ES-I3 (cell line): ENCODE measurements around the gene USH2A.

Experiments
- H3K36me3 ChIP-seq: 2 replicates; pipeline ENCODE4 v1.6.1; 2013; ENCODE audit warnings: mild to moderate bottlenecking, low read length, control low read depth, moderate library complexity; ENCODE audit not compliant: insufficient read depth
- H3K4me1 ChIP-seq: 2 replicates; pipeline ENCODE4 v1.6.1; 2013; ENCODE audit warnings: mild to moderate bottlenecking, control low read depth, low read length; ENCODE audit not compliant: insufficient read depth
- H3K9ac ChIP-seq: 2 replicates; pipeline ENCODE4 v1.6.1; 2013; ENCODE audit warnings: low read depth, mild to moderate bottlenecking, low read length, moderate library complexity
- H3K9me3 ChIP-seq: 2 replicates; pipeline ENCODE4 v1.6.1; 2013; ENCODE audit warnings: mild to moderate bottlenecking, low read length, moderate library complexity; ENCODE audit not compliant: control insufficient read depth, insufficient read depth

The USH2A gene

DNA sequence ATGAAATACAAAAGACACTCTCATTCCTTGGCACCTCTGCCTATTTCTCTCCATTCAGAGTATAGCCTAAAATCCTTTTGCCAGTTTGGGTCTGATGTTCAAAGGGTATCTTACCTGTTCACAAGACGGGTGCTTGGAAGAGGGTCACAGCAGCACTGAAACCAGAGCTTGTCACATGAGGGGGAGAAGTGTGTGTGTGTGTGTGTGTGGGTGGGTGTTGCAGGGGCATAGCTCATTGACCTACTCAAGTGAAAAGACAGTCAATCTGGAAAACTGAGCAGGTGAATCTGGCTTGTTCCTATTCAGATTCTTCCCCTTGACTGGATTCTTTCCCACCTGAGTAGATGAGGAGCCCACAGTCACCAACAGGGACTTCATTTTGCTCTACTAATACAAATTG is 792.2 kb downstream of the USH2A start:
- Histone ChIP-seq H3K9ac (no peak overlapping the region), H3K9me3 (peaks cover 5% of the 10 kb centered on the region; the same call in 1 of the 2 replicates), H3K36me3 (no peaks in the 10 kb centered on the region), H3K4me1 (no peaks in the 10 kb centered on the region)

DNA sequence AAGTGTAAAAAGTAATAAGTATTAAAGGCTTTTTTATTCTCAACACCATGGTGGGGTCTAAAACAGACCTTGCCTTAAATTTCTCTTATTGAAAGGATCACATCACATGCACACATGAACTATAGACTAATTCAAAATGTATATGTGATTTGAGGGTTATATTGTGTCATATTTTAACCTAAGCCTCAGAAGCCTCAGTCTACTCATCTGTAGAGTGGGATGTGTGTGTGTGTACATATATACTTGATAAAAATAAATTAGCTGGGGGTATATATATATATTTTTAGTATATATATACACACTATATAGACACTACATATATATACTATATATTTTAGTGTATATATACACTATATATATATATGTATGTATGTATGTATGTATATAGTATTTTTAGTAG is 797.3 kb downstream of the USH2A start:
- no peaks in the 10 kb centered on the region for H3K9me3 ChIP-seq
- no peaks in the 10 kb centered on the region for H3K4me1 ChIP-seq
- H3K9ac ChIP-seq: no peak overlapping the region
- H3K36me3 ChIP-seq: 0 out of 2 replicates have a peak, but pooled peaks cover 4% of the 10 kb centered on the region

DNA sequence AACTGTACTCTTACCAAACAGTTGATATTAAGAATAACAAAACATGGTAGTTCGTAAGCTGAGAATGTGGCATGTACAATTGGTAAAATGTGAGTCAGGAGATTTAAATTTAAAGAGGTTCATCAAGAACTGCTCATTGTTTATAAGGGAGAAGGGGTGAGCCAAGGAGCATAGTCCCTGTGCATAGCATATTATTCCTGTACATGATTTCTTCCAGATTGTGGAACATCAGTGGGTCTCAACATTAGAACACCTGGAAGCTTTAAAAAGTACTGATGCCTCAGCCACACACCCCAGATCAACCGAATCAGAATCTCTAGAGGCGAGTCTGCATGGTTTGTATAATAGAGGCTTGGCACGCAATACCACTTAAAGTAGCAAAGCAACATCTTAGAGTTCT is 800.1 kb downstream of the USH2A start:
- no peaks in the 10 kb centered on the region for H3K9me3 ChIP-seq
- H3K9ac ChIP-seq: no peak overlapping the region
- no peaks in the 10 kb centered on the region for H3K4me1 ChIP-seq
- H3K36me3 ChIP-seq: peaks cover 12% of the 10 kb centered on the region; the same call in 1 of the 2 replicates

- no peaks in the 10 kb centered on the region for H3K9me3 ChIP-seq
- no peaks in the 10 kb centered on the region for H3K4me1 ChIP-seq
- H3K36me3 ChIP-seq: peaks cover 8% of the 10 kb centered on the region
- no peak overlapping the region for H3K9ac ChIP-seq
Observed at GRCh38 chr1:215617979-215618378, 805.3 kb downstream of the USH2A start.

- H3K9ac ChIP-seq: no peak overlapping the region
- H3K4me1 ChIP-seq: no peaks in the 10 kb centered on the region
- peaks cover 8% of the 10 kb centered on the region for H3K36me3 ChIP-seq
Observed at GRCh38 chr1:215612391-215612790, 810.9 kb downstream of the USH2A start.

GRCh38 chr1:215608646-215609045 is 814.6 kb downstream of the USH2A start:
- Histone ChIP-seq H3K9ac (no peak overlapping the region), H3K36me3 (peaks cover 8% of the 10 kb centered on the region), H3K4me1 (peaks cover 4% of the 10 kb centered on the region; the same call in 1 of the 2 replicates), H3K9me3 (no peaks in the 10 kb centered on the region)

More at GRCh38 chr1:215612391-215612790, 810.9 kb downstream of the USH2A start:
- H3K9me3 ChIP-seq: no peaks in the 10 kb centered on the region

DNA sequence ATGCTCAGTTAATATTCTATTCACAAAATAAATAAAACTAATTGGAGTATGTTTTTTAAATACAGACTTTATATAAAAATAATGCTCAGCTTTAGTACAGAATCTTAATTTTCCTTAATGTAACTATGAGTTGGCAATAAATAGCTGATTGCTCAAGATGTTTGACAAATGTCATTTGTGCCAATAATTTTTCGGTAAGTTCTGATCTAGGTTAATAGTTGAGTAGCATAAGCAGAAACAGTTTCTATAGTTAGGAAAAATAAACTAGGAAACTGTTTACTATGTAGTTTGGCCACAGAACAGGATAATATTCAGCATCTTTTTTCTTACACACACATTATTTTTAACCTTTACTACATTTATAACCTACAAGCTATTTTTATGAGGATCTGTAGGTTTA is 815.8 kb downstream of the USH2A start:
- Histone ChIP-seq H3K4me1 (peaks cover 4% of the 10 kb centered on the region; the same call in 1 of the 2 replicates), H3K9me3 (no peaks in the 10 kb centered on the region), H3K36me3 (peaks cover 8% of the 10 kb centered on the region), H3K9ac (no peak overlapping the region)

DNA sequence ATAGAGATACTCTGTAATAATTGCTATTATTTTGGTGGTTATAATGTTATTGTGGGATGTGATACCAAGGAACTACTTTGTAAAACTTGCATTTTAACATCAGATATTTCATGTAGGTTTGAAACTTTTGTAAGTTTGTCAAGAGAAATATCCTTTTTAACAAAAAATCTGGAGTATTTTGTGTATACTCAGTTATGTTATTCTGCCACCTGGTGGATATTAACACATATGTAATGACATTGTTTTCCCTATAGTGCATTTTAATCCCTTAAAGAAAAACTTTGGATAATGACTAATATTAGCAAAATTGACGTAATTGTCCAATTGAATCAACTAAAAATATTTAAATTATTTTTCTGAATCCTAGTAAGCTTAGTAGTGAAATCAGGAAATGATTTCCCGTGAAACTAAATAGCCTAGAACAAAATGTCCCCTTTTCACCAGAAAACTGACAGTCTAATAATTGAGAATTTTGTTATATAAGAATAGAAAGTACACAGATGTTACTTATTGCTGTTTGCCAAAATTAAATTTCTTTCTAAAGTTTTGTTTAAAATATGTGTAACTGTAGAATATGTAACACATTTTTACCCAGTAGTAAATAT is 816.6 kb downstream of the USH2A start:
- H3K9ac ChIP-seq: no peak overlapping the region
- peaks cover 5% of the 10 kb centered on the region for H3K36me3 ChIP-seq
- H3K4me1 ChIP-seq: peaks cover 4% of the 10 kb centered on the region; the same call in 1 of the 2 replicates
- no peaks in the 10 kb centered on the region for H3K9me3 ChIP-seq

DNA sequence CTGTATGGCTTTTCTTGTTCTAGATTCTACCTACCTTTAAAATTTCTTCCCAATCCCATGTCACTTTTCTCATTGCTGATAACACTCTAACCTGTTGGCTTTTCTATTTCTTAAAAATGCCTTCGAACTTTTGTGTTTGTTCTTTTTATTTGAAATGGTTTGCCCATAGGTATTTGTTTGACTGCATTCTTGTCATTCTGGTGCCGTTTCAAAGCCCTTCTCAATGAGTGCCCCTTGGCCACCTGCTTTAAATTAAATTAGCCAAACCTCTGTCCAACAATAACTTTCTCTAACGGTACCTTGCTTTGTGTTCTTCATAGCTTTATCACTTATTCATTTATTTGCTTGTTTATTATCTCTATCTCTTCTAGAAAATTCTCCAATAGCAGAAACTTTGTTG is 817.2 kb downstream of the USH2A start:
- no peaks in the 10 kb centered on the region for H3K9me3 ChIP-seq
- peaks cover 5% of the 10 kb centered on the region for H3K36me3 ChIP-seq
- no peak overlapping the region for H3K9ac ChIP-seq
- peaks cover 4% of the 10 kb centered on the region; the same call in 1 of the 2 replicates for H3K4me1 ChIP-seq

DNA sequence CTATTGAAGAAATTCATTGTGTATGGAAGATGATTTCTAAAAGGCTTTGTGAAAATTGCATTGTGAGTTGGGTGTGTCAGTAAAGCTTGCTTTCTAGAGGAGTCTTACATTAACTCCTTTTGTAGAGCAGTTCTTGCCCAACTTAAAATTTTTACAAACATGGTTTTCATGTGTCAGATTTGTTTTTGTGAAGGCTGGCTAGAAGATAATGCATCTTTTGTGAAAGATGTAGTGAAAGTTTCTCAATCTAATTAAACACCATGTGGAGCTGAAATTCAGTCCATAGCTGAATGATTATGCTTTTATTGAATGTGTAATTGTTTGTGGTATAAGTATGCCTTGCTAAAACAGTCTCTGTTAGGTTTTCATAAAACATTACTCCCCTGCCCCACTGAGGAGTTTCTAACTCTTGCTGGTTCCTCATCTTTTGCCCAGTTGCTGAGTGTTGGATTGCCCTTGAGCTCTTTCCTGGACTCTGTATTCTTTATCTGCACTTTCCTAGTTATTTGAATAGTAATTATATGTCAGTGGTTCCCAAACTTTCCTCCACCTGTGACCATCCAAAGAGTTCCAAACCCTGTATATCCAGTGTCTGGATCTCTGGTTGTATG is 818.1 kb downstream of the USH2A start:
- Histone ChIP-seq H3K9ac (no peak overlapping the region), H3K4me1 (peaks cover 4% of the 10 kb centered on the region; the same call in 1 of the 2 replicates), H3K9me3 (no peaks in the 10 kb centered on the region), H3K36me3 (peaks cover 5% of the 10 kb centered on the region)

DNA sequence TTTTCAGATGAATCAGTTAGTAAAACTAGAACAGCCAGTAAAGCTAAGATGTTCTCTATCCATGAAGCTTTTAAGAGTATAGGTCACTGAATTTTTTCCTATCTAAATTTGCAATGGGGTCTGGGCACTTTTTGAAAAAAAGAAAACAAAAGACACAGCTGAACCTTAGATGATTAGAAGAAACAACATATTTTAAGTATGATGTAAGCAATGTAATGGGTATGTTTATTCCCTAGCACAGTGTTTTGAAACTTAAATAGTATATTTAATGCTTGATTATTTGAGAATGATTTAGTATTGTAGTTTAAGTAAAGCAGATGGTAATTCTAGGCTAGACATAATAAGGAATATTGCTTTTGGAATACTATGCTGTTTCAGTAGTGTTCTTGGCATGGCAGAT is 819.9 kb downstream of the USH2A start:
- Histone ChIP-seq H3K4me1 (peaks cover 4% of the 10 kb centered on the region; the same call in 1 of the 2 replicates), H3K9me3 (no peaks in the 10 kb centered on the region), H3K36me3 (no peaks in the 10 kb centered on the region), H3K9ac (no peak overlapping the region)

GRCh38 chr1:215601276-215601675 is 822.0 kb downstream of the USH2A start:
- H3K36me3 ChIP-seq: no peaks in the 10 kb centered on the region; the same call in 1 of the 2 replicates
- no peaks in the 10 kb centered on the region for H3K9me3 ChIP-seq

GRCh38 chr1:215600867-215601266 is 822.4 kb downstream of the USH2A start:
- Histone ChIP-seq H3K4me1 (peaks cover 4% of the 10 kb centered on the region; the same call in 1 of the 2 replicates), H3K9ac (no peak overlapping the region), H3K9me3 (no peaks in the 10 kb centered on the region), H3K36me3 (no peaks in the 10 kb centered on the region; the same call in 1 of the 2 replicates)

More at GRCh38 chr1:215601276-215601675, 822.0 kb downstream of the USH2A start:
- H3K4me1 ChIP-seq: peaks cover 4% of the 10 kb centered on the region; the same call in 1 of the 2 replicates
- no peak overlapping the region for H3K9ac ChIP-seq

DNA sequence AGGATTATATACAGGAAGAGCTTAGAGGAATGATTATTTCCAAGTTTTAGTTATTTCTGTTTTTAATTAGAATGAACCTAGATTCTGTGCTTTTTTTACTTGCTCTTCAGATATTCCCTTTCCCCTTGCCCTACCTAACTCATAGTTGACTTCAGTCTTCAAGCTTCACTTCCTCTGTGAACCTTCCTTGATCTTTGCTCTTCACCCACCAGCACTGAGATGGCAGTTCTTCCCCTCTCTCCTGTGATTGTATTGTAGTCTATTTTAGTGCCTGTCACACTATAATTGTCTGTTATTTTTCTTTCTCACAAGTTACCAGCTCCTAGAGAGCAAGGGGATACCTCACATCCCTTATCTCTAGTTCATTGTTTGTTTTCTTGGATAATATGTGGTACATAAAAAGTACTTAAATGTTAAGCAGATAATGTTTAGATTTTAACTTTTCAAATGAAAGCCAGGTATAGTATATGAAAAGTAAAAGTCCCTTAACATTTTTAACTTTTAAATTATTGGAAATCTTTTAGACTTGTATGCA is 822.9 kb downstream of the USH2A start:
- H3K9ac ChIP-seq: no peak overlapping the region
- no peaks in the 10 kb centered on the region; the same call in 1 of the 2 replicates for H3K36me3 ChIP-seq
- no peaks in the 10 kb centered on the region for H3K9me3 ChIP-seq
- H3K4me1 ChIP-seq: peaks cover under 1% of the 10 kb centered on the region; the same call in 1 of the 2 replicates
